Peyer's patch (tissue), 4 donors: ENCODE measurements around the gene DEPDC1. TPM values are rescaled to one million over a fixed set of nuclear protein-coding genes. Genes with fewer than 3 reads are reported as not detected.
"Not testable (repeated sequence)": the region's sequence is repeated elsewhere in the genome, so short reads cannot be mapped to it uniquely, and the experiment has no call there.

Experiments used
- DNase-seq, 3 donors: peaks; one replicate each; pipeline ENCODE4 v3.0.0-alpha.2; 2017 to 2019
- H3K27ac ChIP-seq, 4 donors: fragments of 200-600 bp; sonication (generic); one replicate each; pipeline ENCODE4 v1.5.1; 2016 to 2019
- H3K27me3 ChIP-seq, 2 donors: fragments of 200-600 bp; sonication (generic); one replicate each; pipeline ENCODE4 v1.5.1; 2019
- H3K36me3 ChIP-seq, 3 donors: fragments of 200-600 bp; sonication (generic); one replicate each; pipeline ENCODE4 v1.5.1; 2016 to 2019
- H3K4me1 ChIP-seq, 4 donors: fragments of 200-600 bp; sonication (generic); one replicate each; pipeline ENCODE4 v1.5.1; 2016 to 2019
- H3K4me3 ChIP-seq, 4 donors: fragments of 200-600 bp; sonication (generic); 1 replicate in 3 of 4; 2 replicates in 1 of 4; pipeline ENCODE4 v1.5.1; 2016 to 2019; ENCODE audit warnings: mild to moderate bottlenecking in 1 of 4
- H3K9me3 ChIP-seq, 4 donors: fragments of 200-600 bp; sonication (generic); one replicate each; pipeline ENCODE4 v1.5.1; 2016 to 2019; ENCODE audit warnings: mild to moderate bottlenecking in 1 of 4
- CTCF ChIP-seq, 6 experiments: fragments of 450-650 bp in 4 of 6; fragments of 200-600 bp in 2 of 6; sonication (generic) in 1 of 6; IDR thresholded peaks; one replicate each; pipeline ENCODE4 v1.5.1; 2017 to 2019; ENCODE audit warnings: antibody characterized with exemption in 6 of 6, mild to moderate bottlenecking in 3 of 6, moderate library complexity in 1 of 6
- POLR2A ChIP-seq, 2 donors: fragments of 450-650 bp; IDR thresholded peaks; one replicate each; pipeline ENCODE4 v1.5.1; 2017; ENCODE audit warnings: antibody characterized with exemption in 2 of 2, mild to moderate bottlenecking in 2 of 2, moderate library complexity in 2 of 2
- total RNA-seq, 4 donors: library from RNA; depleted of rRNA; stranded (reverse); fragments of >200 nt; gene quantifications; one replicate each; pipeline ENCODE4 v1.1.0, GENCODE V29; 2016

Gene DEPDC1
- total RNA-seq, 4 donors from 2014 or later, result 1.1 to 9.1 (median 2.0) TPM

DNA sequence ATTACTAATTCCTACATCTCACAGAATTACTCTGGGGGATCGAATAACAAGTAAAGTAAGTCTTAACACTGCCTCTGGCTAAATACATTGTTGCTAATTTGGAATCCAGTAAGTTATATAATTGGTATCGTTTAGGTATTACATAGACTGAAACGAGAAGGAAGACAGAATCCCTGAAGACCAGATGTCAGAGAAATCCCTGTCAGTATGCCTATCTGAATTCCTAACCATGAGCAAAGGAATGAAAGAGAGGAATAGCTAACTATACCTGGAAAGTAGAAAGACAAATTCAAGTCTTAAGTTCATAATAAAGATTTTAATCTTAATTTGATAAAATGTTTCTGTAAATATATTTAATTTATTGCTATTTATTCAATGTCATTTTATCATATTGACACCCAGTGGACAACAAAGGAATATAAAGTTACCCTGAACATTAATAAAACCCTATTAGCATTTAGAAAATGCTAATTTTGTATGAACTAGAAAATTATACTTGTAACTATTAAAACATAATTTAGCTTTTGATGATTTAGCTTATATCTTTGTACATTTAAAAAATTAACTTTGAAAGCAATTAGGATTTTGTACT is 11.4 kb downstream of the DEPDC1 start:
- no peaks in the 10 kb centered on the region for H3K36me3 ChIP-seq
- no peak overlapping the region for H3K4me3 ChIP-seq
- no peaks in the 10 kb centered on the region for H3K27me3 ChIP-seq
- H3K27ac ChIP-seq, result no peak overlapping the region
- DNase-seq, result no peak
- H3K9me3 ChIP-seq, result no peaks in the 10 kb centered on the region
- H3K4me1 ChIP-seq, result no peaks in the 10 kb centered on the region
- TF ChIP-seq CTCF (IDR thresholded peaks at IDR 0.05) (no peak), POLR2A (IDR thresholded peaks at IDR 0.05) (no peak)

- no peaks in the 10 kb centered on the region for H3K4me1 ChIP-seq
- no peak for DNase-seq
- no peak for TF ChIP-seq CTCF (IDR thresholded peaks at IDR 0.05)
- no peak for TF ChIP-seq POLR2A (IDR thresholded peaks at IDR 0.05)
- H3K9me3 ChIP-seq, result no peaks in the 10 kb centered on the region
- H3K36me3 ChIP-seq, result no peaks in the 10 kb centered on the region
- no peaks in the 10 kb centered on the region for H3K27me3 ChIP-seq
- no peak overlapping the region for H3K4me3 ChIP-seq
- H3K27ac ChIP-seq, result no peak overlapping the region
Measured at GRCh38 chr1:68484618-68485017, 12.3 kb downstream of the DEPDC1 start.

DNA sequence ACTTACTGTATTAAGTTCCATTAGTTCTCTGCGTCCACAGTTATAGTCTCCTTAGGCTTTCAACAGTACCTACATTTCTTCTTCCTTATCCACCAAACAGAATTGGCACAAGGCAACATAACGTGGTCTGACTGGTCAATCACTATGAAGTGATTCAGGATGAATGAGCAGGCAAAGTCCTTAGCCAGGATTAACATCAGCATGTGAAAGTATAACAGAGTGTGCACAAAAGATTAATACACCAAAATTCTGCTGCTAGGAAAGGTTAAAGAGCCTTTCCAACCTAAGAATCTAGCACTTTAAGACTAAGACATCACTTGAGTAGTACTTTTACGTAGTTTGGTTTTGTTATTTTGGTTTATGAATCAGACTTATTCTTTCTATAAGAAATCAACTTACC is 15.8 kb downstream of the DEPDC1 start:
- no peak for TF ChIP-seq POLR2A (IDR thresholded peaks at IDR 0.05)
- TF ChIP-seq CTCF (IDR thresholded peaks at IDR 0.05), result no peak
- no peak for DNase-seq
- H3K27ac ChIP-seq, result no peak overlapping the region
- no peaks in the 10 kb centered on the region for H3K27me3 ChIP-seq
- no peaks in the 10 kb centered on the region for H3K4me1 ChIP-seq
- H3K4me3 ChIP-seq, result no peak overlapping the region
- H3K36me3 ChIP-seq, result no peaks in the 10 kb centered on the region
- H3K9me3 ChIP-seq, result no peaks in the 10 kb centered on the region

- Histone ChIP-seq H3K27me3 (no peaks in the 10 kb centered on the region), H3K9me3 (no peaks in the 10 kb centered on the region)
- TF ChIP-seq POLR2A (IDR thresholded peaks at IDR 0.05) (no peak), CTCF (IDR thresholded peaks at IDR 0.05) (no peak)
Measured at GRCh38 chr1:68479501-68479900, 17.4 kb downstream of the DEPDC1 start.

GRCh38 chr1:68478662-68479061 is 18.2 kb downstream of the DEPDC1 start:
- no peak overlapping the region for H3K4me3 ChIP-seq
- no peaks in the 10 kb centered on the region for H3K27me3 ChIP-seq
- no peak for DNase-seq
- no peaks in the 10 kb centered on the region for H3K9me3 ChIP-seq
- no peaks in the 10 kb centered on the region for H3K36me3 ChIP-seq
- TF ChIP-seq POLR2A (IDR thresholded peaks at IDR 0.05), result no peak
- no peak for TF ChIP-seq CTCF (IDR thresholded peaks at IDR 0.05)
- no peak overlapping the region for H3K27ac ChIP-seq
- H3K4me1 ChIP-seq, result no peaks in the 10 kb centered on the region

More at GRCh38 chr1:68479501-68479900, 17.4 kb downstream of the DEPDC1 start:
- Histone ChIP-seq H3K36me3 (no peaks in the 10 kb centered on the region), H3K4me1 (no peaks in the 10 kb centered on the region), H3K27ac (no peak overlapping the region), H3K4me3 (no peak overlapping the region)
- no peak for DNase-seq

- not testable (repeated sequence) for H3K36me3 ChIP-seq
Measured at GRCh38 chr1:68476626-68477025, 20.3 kb downstream of the DEPDC1 start.

More at GRCh38 chr1:68476626-68477025, 20.3 kb downstream of the DEPDC1 start:
- not testable (repeated sequence) for H3K9me3 ChIP-seq, H3K4me1 ChIP-seq, H3K27me3 ChIP-seq, DNase-seq, H3K27ac ChIP-seq, H3K4me3 ChIP-seq
